ENCODE measurements around the gene DHX36. TPM values are rescaled to one million over a fixed set of nuclear protein-coding genes. Genes with fewer than 3 reads are reported as not detected.

Gene DHX36
- total RNA-seq, 1 experiment from 2014 or later: 87.3 TPM

DNA sequence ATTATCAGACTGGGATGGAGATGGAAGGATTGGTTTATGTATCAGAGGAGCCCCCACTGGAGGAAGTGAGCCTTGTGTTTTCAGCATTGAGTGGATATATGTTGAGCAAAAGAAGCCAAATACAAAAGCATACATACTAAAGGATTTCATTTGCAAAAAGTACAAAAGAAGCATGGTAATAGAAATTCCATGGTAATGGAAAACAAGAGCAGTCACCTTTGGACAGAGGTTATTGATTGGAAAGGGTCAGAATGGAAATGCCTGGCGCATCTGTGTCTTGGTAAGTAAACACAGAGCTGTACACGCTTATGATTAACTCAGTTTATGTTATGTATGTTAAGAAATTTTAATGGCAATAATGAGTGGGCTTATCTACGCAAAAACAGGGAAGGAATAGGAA, 72.7 kb downstream of the DHX36 start:
- Mint-ChIP-seq H3K9me3 (ENCODE audit: unreplicated experiment) (no peaks in the 10 kb centered on the region), H3K27ac (ENCODE audit: unreplicated experiment) (no peak overlapping the region), H3K4me1 (ENCODE audit: low read depth, unreplicated experiment) (peaks cover 6% of the 10 kb centered on the region), H3K4me3 (ENCODE audit: unreplicated experiment) (no peak overlapping the region), H3K27me3 (ENCODE audit: insufficient read depth, unreplicated experiment) (no peaks in the 10 kb centered on the region), H3K36me3 (ENCODE audit: insufficient read depth, unreplicated experiment) (peaks cover 58% of the 10 kb centered on the region)
- Histone ChIP-seq H3K9me3 (no peaks in the 10 kb centered on the region), H3K36me3 (ENCODE audit: control insufficient read depth, insufficient read depth, low read length) (no peaks in the 10 kb centered on the region), H3K4me3 (ENCODE audit: low read depth, low read length) (no peak overlapping the region), H3K27me3 (replicated peaks; ENCODE audit: control insufficient read depth, insufficient read depth, low read length) (no peaks in the 10 kb centered on the region), H3K4me1 (no peaks in the 10 kb centered on the region)
- DNase-seq: no peak
- CTCF ChIA-PET: no interaction called here
- no TSS peak for BruUV-seq (replicated peaks)
- POLR2A ChIA-PET: no interaction called here
- intact Hi-C loops (cut with micrococcal nuclease; ENCODE audit: unreplicated experiment): loop anchor here (2.0 to 5.0 kb wide), 2 partner anchors 229 to 255 kb away; no protein-coding TSS in a partner anchor
- TF ChIP-seq, protein P1, sequence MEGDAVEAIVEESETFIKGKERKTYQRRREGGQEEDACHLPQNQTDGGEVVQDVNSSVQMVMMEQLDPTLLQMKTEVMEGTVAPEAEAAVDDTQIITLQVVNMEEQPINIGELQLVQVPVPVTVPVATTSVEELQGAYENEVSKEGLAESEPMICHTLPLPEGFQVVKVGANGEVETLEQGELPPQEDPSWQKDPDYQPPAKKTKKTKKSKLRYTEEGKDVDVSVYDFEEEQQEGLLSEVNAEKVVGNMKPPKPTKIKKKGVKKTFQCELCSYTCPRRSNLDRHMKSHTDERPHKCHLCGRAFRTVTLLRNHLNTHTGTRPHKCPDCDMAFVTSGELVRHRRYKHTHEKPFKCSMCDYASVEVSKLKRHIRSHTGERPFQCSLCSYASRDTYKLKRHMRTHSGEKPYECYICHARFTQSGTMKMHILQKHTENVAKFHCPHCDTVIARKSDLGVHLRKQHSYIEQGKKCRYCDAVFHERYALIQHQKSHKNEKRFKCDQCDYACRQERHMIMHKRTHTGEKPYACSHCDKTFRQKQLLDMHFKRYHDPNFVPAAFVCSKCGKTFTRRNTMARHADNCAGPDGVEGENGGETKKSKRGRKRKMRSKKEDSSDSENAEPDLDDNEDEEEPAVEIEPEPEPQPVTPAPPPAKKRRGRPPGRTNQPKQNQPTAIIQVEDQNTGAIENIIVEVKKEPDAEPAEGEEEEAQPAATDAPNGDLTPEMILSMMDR (IDR thresholded peaks at IDR 0.05; ENCODE audit: insufficient read depth in 1 of 2, low read depth in 1 of 2, low read length in 1 of 2, severe bottlenecking in 1 of 2, unreplicated experiment in 1 of 2): no peak

DNA sequence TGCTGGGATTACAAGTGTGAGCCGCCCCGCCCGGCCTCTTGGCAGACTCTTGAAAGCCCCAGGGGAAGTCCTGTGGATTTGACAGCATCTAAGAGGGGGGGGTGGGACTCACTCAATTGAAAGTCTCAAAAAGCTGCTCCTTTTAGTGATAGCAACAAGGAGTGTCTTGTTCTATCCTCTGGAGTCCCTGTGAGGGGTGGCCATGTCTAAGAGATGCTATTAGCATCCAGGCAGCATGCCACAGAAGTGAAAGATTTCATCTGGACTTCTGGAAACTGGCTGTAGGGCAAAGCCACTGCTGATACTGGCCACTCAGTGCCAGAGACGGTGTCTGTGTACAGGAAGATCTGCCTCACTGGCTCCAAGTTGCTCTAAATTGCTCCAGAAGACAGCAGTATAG, 74.0 kb downstream of the DHX36 start:
- Histone ChIP-seq H3K9me3 (no peaks in the 10 kb centered on the region), H3K27me3 (replicated peaks; ENCODE audit: control insufficient read depth, insufficient read depth, low read length) (no peaks in the 10 kb centered on the region), H3K4me3 (ENCODE audit: low read depth, low read length) (no peak overlapping the region), H3K4me1 (no peaks in the 10 kb centered on the region), H3K36me3 (ENCODE audit: control insufficient read depth, insufficient read depth, low read length) (no peaks in the 10 kb centered on the region)
- H3K9me3 Mint-ChIP-seq (ENCODE audit: unreplicated experiment): no peaks in the 10 kb centered on the region
- H3K27ac Mint-ChIP-seq (ENCODE audit: unreplicated experiment): no peak overlapping the region
- intact Hi-C loops (cut with micrococcal nuclease; ENCODE audit: unreplicated experiment): loop anchor here (5.0 kb wide), 1 partner anchor 228 kb away; no protein-coding TSS in a partner anchor
- TF ChIP-seq, protein P1 (IDR thresholded peaks at IDR 0.05; ENCODE audit: insufficient read depth in 1 of 2, low read depth in 1 of 2, low read length in 1 of 2, severe bottlenecking in 1 of 2, unreplicated experiment in 1 of 2): no peak
- POLR2A ChIA-PET: no interaction called here
- H3K4me3 Mint-ChIP-seq (ENCODE audit: unreplicated experiment): no peak overlapping the region
- BruUV-seq (replicated peaks): no TSS peak
- H3K36me3 Mint-ChIP-seq (ENCODE audit: insufficient read depth, unreplicated experiment): peaks cover 60% of the 10 kb centered on the region
- DNase-seq: no peak
- peaks cover 6% of the 10 kb centered on the region for H3K4me1 Mint-ChIP-seq (ENCODE audit: low read depth, unreplicated experiment)
- CTCF ChIA-PET: no interaction called here
- no peaks in the 10 kb centered on the region for H3K27me3 Mint-ChIP-seq (ENCODE audit: insufficient read depth, unreplicated experiment)

DNA sequence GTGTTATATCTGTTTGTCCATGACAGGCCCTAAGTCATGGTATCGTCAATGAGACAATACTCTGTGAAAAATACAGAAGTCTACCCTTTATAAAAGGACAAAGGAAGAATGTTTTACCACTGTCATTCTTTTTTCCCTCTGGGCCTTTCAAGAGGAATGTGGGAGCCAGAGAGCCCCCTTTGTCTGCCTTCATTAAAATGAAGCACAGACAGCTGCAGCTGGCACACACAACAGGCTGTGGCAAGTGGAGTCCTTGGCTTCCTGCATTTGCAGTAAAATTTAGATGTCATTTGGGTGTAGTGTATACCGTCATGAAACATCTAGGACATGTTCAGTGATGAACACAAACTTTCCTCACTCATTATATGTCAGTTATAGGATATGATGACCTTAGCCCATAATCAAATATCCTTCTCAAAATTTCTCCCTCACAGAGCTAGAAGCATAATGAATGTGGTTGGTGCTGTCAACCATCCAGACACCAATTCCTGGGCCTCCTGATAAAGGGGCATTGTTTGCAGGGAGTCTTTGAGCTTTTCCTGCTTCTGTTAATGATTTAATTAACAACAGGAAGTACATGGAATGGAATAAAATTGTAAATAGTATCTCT, 76.4 kb downstream of the DHX36 start:
- Mint-ChIP-seq H3K36me3 (ENCODE audit: insufficient read depth, unreplicated experiment) (peaks cover 44% of the 10 kb centered on the region), H3K9me3 (ENCODE audit: unreplicated experiment) (no peaks in the 10 kb centered on the region), H3K4me1 (ENCODE audit: low read depth, unreplicated experiment) (peaks cover 3% of the 10 kb centered on the region), H3K4me3 (ENCODE audit: unreplicated experiment) (no peak overlapping the region), H3K27me3 (ENCODE audit: insufficient read depth, unreplicated experiment) (no peaks in the 10 kb centered on the region), H3K27ac (ENCODE audit: unreplicated experiment) (no peak overlapping the region)
- BruUV-seq (replicated peaks): no TSS peak
- Histone ChIP-seq H3K4me3 (ENCODE audit: low read depth, low read length) (no peak overlapping the region), H3K9me3 (no peaks in the 10 kb centered on the region), H3K36me3 (ENCODE audit: control insufficient read depth, insufficient read depth, low read length) (no peaks in the 10 kb centered on the region), H3K27me3 (replicated peaks; ENCODE audit: control insufficient read depth, insufficient read depth, low read length) (no peaks in the 10 kb centered on the region), H3K4me1 (no peaks in the 10 kb centered on the region; the same call in 1 of the 2 replicates)
- no peak for DNase-seq
- TF ChIP-seq, protein P1 (IDR thresholded peaks at IDR 0.05; ENCODE audit: insufficient read depth in 1 of 2, low read depth in 1 of 2, low read length in 1 of 2, severe bottlenecking in 1 of 2, unreplicated experiment in 1 of 2): no peak
- intact Hi-C loops (cut with micrococcal nuclease; ENCODE audit: unreplicated experiment): no loop called here
- ChIA-PET CTCF (no interaction called here), POLR2A (no interaction called here)

All from Caco-2 (cell line).